ENCODE data around the gene AREL1. TPM values are rescaled to one million over a fixed set of nuclear protein-coding genes. Genes with fewer than 3 reads are reported as not detected.
A peak's percentile ranks its signal among the peaks of the same experiment; 100 is the strongest.

The AREL1 gene
- total RNA-seq, 2 experiments from 2014 or later, result 29.1 to 29.5 TPM

DNA sequence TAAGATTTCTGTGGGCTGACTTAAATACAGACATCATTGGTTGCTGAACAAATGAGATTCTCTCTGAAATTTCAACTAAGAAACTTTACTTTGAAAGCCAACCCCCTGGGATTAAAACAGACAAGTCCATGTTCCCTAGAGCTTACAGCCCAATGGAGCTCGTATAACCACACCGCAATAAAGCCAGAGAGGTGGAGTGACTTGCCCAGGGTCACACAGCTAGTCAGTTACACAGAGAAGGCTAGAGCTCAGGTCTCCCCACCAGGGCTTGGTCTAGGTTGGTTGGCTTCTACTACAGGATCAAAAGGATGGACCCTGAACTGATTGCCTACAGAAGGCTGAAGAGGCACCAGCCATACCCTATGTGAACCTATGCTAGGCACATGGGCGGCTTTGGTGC, 92.0 kb downstream of the AREL1 start:
- intact Hi-C loops (cut with micrococcal nuclease), result no loop called here
- H3K4me1 Mint-ChIP-seq (ENCODE audit: low read depth), result peaks cover 44% of the 10 kb centered on the region
- no peak overlapping the region for H3K4me3 Mint-ChIP-seq
- H3K36me3 Mint-ChIP-seq (ENCODE audit: low read depth), result no peaks in the 10 kb centered on the region
- CTCF ChIA-PET, result interaction anchor here (1.2 kb wide), 1 partner anchor 8 kb away, joined by 3 read pairs; no protein-coding TSS in a partner anchor
- H3K27me3 Mint-ChIP-seq (ENCODE audit: low read depth), result no peaks in the 10 kb centered on the region
- H3K9me3 Mint-ChIP-seq, result no peaks in the 10 kb centered on the region
- DNase-seq, result no peak
- H3K27ac Mint-ChIP-seq, result no peak overlapping the region

GRCh38 chr14:74620497-74620921, 92.4 kb downstream of the AREL1 start:
- peaks cover 48% of the 10 kb centered on the region for H3K4me1 Mint-ChIP-seq (ENCODE audit: low read depth)
- peak; percentile 61 for DNase-seq
- no peaks in the 10 kb centered on the region for H3K9me3 Mint-ChIP-seq
- CTCF ChIA-PET, result interaction anchor here (0.6 to 1.2 kb wide), 2 partner anchors 7 to 326 kb away, joined by 3 read pairs; no protein-coding TSS in a partner anchor
- H3K27ac Mint-ChIP-seq, result peak overlapping the region; percentile 60
- no peaks in the 10 kb centered on the region for H3K36me3 Mint-ChIP-seq (ENCODE audit: low read depth)
- no peak overlapping the region for H3K4me3 Mint-ChIP-seq
- peaks cover under 1% of the 10 kb centered on the region for H3K27me3 Mint-ChIP-seq (ENCODE audit: low read depth)
- intact Hi-C loops (cut with micrococcal nuclease), result no loop called here

DNA sequence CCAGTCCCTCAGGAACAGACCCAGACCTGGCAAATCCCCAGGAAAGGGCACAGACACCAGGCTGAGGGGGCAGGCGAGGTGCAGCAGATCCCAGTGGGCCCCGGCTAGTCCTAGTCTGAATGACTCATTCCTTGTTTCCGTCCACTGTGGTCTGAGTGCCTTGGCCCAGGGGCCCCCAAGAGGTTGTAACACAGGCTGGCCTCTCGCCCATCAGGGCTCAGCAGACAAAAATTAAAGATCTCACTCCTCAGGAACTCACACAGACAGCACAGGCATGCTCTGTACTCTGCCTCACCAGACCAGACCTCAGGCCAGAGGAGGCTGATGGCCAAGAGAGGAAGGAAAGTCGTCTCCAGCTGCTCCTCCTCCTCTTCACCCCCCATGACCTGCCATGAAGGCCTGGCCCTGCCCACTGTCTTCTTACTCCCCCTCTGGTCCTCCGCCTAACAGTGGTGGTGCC, 93.2 kb downstream of the AREL1 start:
- Mint-ChIP-seq H3K27me3 (ENCODE audit: low read depth) (peaks cover 2% of the 10 kb centered on the region), H3K4me3 (no peak overlapping the region), H3K27ac (peak overlapping the region; percentile 21), H3K9me3 (no peaks in the 10 kb centered on the region), H3K36me3 (ENCODE audit: low read depth) (no peaks in the 10 kb centered on the region), H3K4me1 (ENCODE audit: low read depth) (peaks cover 56% of the 10 kb centered on the region)
- CTCF ChIA-PET, result interaction anchor here (1.2 to 3.4 kb wide), 3 partner anchors 8 to 40 kb away, joined by 3 to 30 read pairs (median 10); no protein-coding TSS in a partner anchor
- no peak for DNase-seq
- intact Hi-C loops (cut with micrococcal nuclease), result loop anchor here (2.0 kb wide), 2 partner anchors 221 to 627 kb away; no protein-coding TSS in a partner anchor

- peaks cover 62% of the 10 kb centered on the region for H3K4me1 Mint-ChIP-seq (ENCODE audit: low read depth)
- CTCF ChIA-PET, result interaction anchor here (0.6 to 3.4 kb wide), 7 partner anchors 9 to 1036 kb away, joined by 3 to 30 read pairs (median 3); no protein-coding TSS in a partner anchor
- peak overlapping the region; percentile 63 for H3K27ac Mint-ChIP-seq
- peaks cover 4% of the 10 kb centered on the region for H3K27me3 Mint-ChIP-seq (ENCODE audit: low read depth)
- intact Hi-C loops (cut with micrococcal nuclease), result loop anchor here (1.0 to 2.0 kb wide), 4 partner anchors 38 to 628 kb away; partner anchors contain the start of gene YLPM1
- H3K4me3 Mint-ChIP-seq, result no peak overlapping the region
- H3K9me3 Mint-ChIP-seq, result no peaks in the 10 kb centered on the region
- no peaks in the 10 kb centered on the region for H3K36me3 Mint-ChIP-seq (ENCODE audit: low read depth)
- peak; percentile 89 for DNase-seq
Observed at GRCh38 chr14:74618078-74618952, 94.6 kb downstream of the AREL1 start.

DNA sequence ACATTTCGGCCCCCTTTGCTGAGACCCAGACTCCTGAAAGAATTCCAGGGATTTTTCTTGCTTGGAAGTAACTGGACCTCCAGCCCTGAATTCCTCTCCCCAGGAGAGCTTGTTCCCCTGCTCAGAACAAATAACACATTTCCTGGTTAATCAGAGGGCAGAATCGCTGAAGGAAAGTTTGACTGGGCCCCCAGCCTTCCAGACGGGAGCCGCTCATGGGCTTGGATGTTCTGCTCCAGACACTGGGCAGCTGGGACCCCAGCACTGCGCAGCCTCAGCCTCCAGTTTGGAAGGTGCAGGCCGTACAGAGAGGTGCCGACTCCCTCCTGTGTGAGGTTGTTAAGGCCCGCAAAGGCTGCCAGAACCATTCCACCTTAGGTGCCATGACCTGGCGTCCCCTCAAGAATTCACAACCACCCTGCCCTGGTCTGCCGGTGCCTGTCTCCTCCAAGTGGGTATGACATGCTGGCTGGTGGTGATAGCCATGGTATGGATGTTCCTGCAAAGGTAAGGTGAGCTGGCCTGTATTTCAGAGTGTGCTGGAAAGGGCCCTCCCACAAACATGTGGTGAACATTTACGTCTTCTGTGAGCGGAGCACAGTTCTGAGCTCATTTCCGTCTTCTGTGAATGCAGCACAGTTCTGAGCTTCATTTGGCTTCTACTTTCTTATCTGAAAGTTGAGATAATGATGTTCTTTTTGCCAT, 95.7 kb downstream of the AREL1 start:
- Mint-ChIP-seq H3K36me3 (ENCODE audit: low read depth) (no peaks in the 10 kb centered on the region), H3K27ac (no peak overlapping the region), H3K4me1 (ENCODE audit: low read depth) (peaks cover 62% of the 10 kb centered on the region), H3K4me3 (no peak overlapping the region), H3K9me3 (no peaks in the 10 kb centered on the region), H3K27me3 (ENCODE audit: low read depth) (peaks cover 4% of the 10 kb centered on the region)
- DNase-seq, result no peak
- CTCF ChIA-PET, result interaction anchor here (0.6 to 3.4 kb wide), 3 partner anchors 8 to 262 kb away, joined by 3 to 30 read pairs (median 5); no protein-coding TSS in a partner anchor
- intact Hi-C loops (cut with micrococcal nuclease), result no loop called here

- H3K4me1 Mint-ChIP-seq (ENCODE audit: low read depth), result peaks cover 62% of the 10 kb centered on the region
- peak; percentile 53 for DNase-seq
- H3K27ac Mint-ChIP-seq, result peak overlapping the region; percentile 14
- H3K27me3 Mint-ChIP-seq (ENCODE audit: low read depth), result peaks cover 4% of the 10 kb centered on the region
- no peak overlapping the region for H3K4me3 Mint-ChIP-seq
- CTCF ChIA-PET, result interaction anchor here (0.7 to 3.4 kb wide), 3 partner anchors 7 to 1254 kb away, joined by 3 to 30 read pairs (median 5); no protein-coding TSS in a partner anchor
- intact Hi-C loops (cut with micrococcal nuclease), result no loop called here
- no peaks in the 10 kb centered on the region for H3K36me3 Mint-ChIP-seq (ENCODE audit: low read depth)
- no peaks in the 10 kb centered on the region for H3K9me3 Mint-ChIP-seq
Observed at GRCh38 chr14:74616507-74616906, 96.4 kb downstream of the AREL1 start.

GRCh38 chr14:74615735-74616134, 97.1 kb downstream of the AREL1 start:
- H3K36me3 Mint-ChIP-seq (ENCODE audit: low read depth), result no peaks in the 10 kb centered on the region
- H3K4me1 Mint-ChIP-seq (ENCODE audit: low read depth), result peaks cover 60% of the 10 kb centered on the region
- CTCF ChIA-PET, result interaction anchor here (0.6 to 1.5 kb wide), 5 partner anchors 27 to 330 kb away, joined by 3 to 5 read pairs (median 3); no protein-coding TSS in a partner anchor
- H3K27me3 Mint-ChIP-seq (ENCODE audit: low read depth), result peaks cover 9% of the 10 kb centered on the region
- no peak for DNase-seq
- no peak overlapping the region for H3K4me3 Mint-ChIP-seq
- no peak overlapping the region for H3K27ac Mint-ChIP-seq
- intact Hi-C loops (cut with micrococcal nuclease), result no loop called here
- H3K9me3 Mint-ChIP-seq, result no peaks in the 10 kb centered on the region

DNA sequence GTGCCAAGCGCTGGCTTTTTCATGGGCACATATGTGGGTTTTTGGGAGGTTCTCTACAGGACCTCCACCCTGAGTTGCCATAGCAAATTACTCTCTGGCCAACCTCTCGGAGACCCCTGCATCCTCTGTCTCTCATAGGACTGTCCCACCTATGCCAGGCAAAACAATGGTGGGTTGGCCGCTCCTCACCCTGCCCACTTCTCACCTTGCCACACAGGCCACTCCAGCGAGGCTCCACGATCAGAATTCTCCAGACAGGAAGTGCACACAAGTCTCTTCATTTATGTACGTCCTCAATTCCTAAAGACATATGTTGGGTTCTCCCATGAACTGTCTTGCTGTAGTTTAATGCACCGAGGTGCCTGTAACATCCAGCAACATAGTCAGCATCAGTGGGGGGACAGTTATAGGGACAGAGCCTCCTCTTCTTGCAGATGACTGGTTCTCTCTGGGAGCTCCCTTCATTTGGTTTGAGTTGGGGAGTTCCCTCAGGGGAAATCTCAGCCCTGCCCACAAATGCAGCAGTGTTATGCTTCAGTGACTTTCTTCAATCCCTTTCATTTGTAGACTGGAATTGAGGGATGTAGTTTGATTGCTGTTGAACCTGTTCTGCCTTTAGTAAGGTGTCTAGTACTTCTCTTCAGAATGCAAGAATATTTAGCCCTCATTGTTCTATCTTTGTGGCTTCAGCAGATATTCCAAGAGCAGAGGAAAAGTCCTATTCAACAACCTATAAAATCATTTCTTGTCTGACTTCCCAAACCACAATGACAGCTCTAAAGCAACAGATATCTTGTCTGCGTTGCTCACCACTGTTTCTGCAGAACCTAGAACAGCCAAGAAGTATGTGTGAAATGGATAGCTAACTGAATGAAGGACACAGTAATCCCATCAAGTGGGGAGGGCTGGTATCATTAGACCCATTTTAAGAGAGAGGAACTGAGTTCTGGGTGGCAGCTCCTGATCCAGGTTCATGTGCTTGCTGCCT, 98.1 kb downstream of the AREL1 start:
- Mint-ChIP-seq H3K27ac (no peak overlapping the region), H3K9me3 (no peaks in the 10 kb centered on the region), H3K27me3 (ENCODE audit: low read depth) (peaks cover 14% of the 10 kb centered on the region), H3K36me3 (ENCODE audit: low read depth) (no peaks in the 10 kb centered on the region), H3K4me3 (no peak overlapping the region), H3K4me1 (ENCODE audit: low read depth) (peaks cover 51% of the 10 kb centered on the region)
- intact Hi-C loops (cut with micrococcal nuclease), result no loop called here
- peak; percentile 56 for DNase-seq
- CTCF ChIA-PET, result interaction anchor here (0.6 to 1.2 kb wide), 3 partner anchors 28 to 406 kb away, joined by 3 read pairs; no protein-coding TSS in a partner anchor

DNA sequence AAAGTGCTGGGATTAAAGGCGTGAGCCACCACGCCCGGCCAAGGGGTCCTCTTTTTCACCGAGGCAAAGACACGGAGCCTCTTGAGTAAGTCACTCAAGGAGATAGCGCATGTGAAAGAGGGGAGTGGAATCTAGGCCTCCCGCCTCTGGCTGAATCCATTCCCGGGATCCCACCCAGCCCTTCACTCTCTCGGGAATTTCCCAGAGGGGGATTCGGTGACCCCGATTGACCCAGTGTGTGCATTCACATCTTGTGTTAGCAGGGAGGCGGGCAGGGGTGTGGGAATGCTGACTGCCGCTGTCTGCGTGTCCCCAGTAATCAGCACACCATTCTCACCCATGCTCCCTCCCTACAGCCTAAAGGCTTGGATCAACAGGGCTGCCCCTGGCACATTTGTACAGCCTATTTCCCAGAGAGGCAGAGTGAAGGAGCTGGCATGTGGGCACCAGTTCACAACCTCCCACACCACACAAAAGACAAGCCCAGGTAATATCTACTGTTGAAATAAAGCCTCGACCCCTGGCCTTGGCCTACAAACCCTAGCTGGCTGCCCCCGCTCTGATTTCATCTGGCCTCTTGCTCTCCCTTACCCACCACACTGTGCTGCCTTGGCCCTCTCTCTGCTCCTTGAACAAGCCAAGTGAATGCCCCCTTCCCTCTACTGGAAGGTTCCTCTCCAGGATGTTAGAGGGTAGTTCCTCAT, 99.5 kb downstream of the AREL1 start:
- intact Hi-C loops (cut with micrococcal nuclease), result no loop called here
- CTCF ChIA-PET, result interaction anchor here (0.7 to 2.7 kb wide), 13 partner anchors 8 to 250 kb away, joined by 3 to 11 read pairs (median 4); no protein-coding TSS in a partner anchor

DNA sequence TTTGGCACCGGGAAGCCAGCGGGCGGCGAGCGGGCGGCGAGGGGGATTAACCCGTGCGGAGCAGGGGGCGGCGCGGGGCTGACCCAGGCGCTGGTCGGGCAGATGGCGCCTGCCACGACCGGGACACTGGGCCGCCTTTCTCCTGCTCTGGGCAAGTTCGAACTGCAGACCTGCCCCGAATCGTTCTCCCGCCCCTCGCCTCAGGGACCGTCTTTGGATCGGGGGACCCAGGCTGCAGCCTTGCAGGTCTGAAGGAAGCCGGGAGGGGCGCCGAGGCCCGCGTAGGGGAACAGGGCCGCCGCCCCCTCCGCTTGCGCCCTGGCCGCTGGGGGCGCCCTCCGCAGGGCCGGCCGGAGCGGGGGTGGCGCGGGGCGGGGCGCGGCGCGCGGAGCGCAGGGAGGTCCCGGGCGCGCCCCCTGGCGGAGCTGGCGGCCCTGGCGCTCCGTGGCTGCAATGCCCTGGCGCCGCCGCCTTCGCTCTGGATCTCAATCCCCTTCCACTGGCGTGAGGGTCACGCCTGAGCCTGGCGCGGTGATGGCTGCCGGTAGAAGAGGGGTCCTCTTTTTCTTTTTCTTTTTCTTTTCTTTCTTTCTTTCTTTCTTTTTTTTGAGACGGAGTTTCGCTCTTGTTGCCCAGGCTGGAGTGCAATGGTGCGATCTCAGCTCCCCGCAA, 100.4 kb downstream of the AREL1 start:
- Mint-ChIP-seq H3K4me3 (peak overlapping the region; percentile 62), H3K27ac (no peak overlapping the region), H3K4me1 (ENCODE audit: low read depth) (peaks cover 40% of the 10 kb centered on the region), H3K9me3 (no peaks in the 10 kb centered on the region), H3K36me3 (ENCODE audit: low read depth) (no peaks in the 10 kb centered on the region), H3K27me3 (ENCODE audit: low read depth) (peaks cover 14% of the 10 kb centered on the region)
- peak; percentile 77 for DNase-seq
- CTCF ChIA-PET, result interaction anchor here (0.7 to 2.7 kb wide), 24 partner anchors 9 to 249 kb away, joined by 3 to 11 read pairs (median 3); partner anchors contain the start of gene YLPM1
- intact Hi-C loops (cut with micrococcal nuclease), result loop anchor here (1.0 kb wide), 1 partner anchor 119 kb away; the partner anchor contains the start of genes ISCA2 and NPC2

More for the DNA sequence above, 99.5 kb downstream of the AREL1 start:
- Mint-ChIP-seq H3K27ac (no peak overlapping the region), H3K4me1 (ENCODE audit: low read depth) (peaks cover 48% of the 10 kb centered on the region), H3K4me3 (peak overlapping the region; percentile 10), H3K27me3 (ENCODE audit: low read depth) (peaks cover 14% of the 10 kb centered on the region), H3K9me3 (no peaks in the 10 kb centered on the region), H3K36me3 (ENCODE audit: low read depth) (no peaks in the 10 kb centered on the region)
- no peak for DNase-seq

All from activated naive CD4-positive, alpha-beta T cell treated with anti-CD3 and anti-CD28 coated beads for 36 hours (primary cell).